HCT116 (cell line): ENCODE measurements around the gene RASGEF1C. TPM values are rescaled to one million over a fixed set of nuclear protein-coding genes. Genes with fewer than 3 reads are reported as not detected.

Source experiments
- ATAC-seq: fragments of 200-7000 bp; cut with Tn5 transposase; 2 replicates; pipeline ENCODE4 v1.9.1; 2020; ENCODE audit warnings: mild to moderate bottlenecking, moderate library complexity
- BruUV-seq: library from RNA; stranded (reverse); fragments of 400-500 nt; replicated peaks from 2 replicates; lab custom pipeline; 2021; lab: Mats Ljungman, UMichigan
- CTCF ChIA-PET: fragments of 300-600 bp; sonication (Branson Sonifier 250); formaldehyde crosslinking; loops from one replicate; lab custom pipeline; 2021; ENCODE audit warnings: antibody characterized with exemption; lab: Charles Lee
- POLR2A ChIA-PET: fragments of 300-600, 350-600 bp; sonication (Branson Sonifier 250); formaldehyde crosslinking; loops from one replicate; lab custom pipeline; 2021; ENCODE audit warnings: antibody characterized with exemption; lab: Charles Lee
- RAD21 ChIA-PET, 2 experiments: fragments of 300-600 bp; sonication (Branson Sonifier 250); formaldehyde crosslinking; loops; one replicate each; lab custom pipeline; 2023; ENCODE audit warnings: low total read pairs in 2 of 2; ENCODE audit not compliant: uncharacterized antibody in 2 of 2, unreplicated experiment in 2 of 2, low non-redundant PET in 1 of 2; lab: Charles Lee
- DNase-seq: peaks from one replicate; pipeline ENCODE4 v3.0.0-alpha.2; 2010; ENCODE audit warnings: low read depth, low spot score
- H2AFZ ChIP-seq: fragments of 200-600 bp; shearing (Covaris generic), sonication (generic); 2 replicates; pipeline ENCODE4 v1.6.1; 2017; ENCODE audit warnings: low read depth, mixed run types, mixed read lengths, antibody characterized with exemption, low read length; ENCODE audit not compliant: poor library complexity, severe bottlenecking
- H3K27ac ChIP-seq: 2 replicates; pipeline ENCODE4 v1.5.1; 2012; ENCODE audit warnings: low read depth, low read length
- H3K27me3 ChIP-seq: fragments of 200-600 bp; sonication (generic); 2 replicates; pipeline ENCODE4 v1.6.1; 2016; ENCODE audit warnings: mixed run types, low read length, mixed read lengths; ENCODE audit not compliant: insufficient read depth
- H3K36me3 ChIP-seq, 2 experiments: fragments of 200-500 bp in 1 of 2; fragments of 200-600 bp in 1 of 2; sonication (Bioruptor generic) in 1 of 2; sonication (generic) in 1 of 2; 2 replicates each; pipeline versions ENCODE4 v1.5.1 to v1.6.1; 2014 to 2016; ENCODE audit warnings: low read length in 2 of 2, inconsistent platforms in 1 of 2, mixed read lengths in 1 of 2, mixed run types in 1 of 2; ENCODE audit not compliant: insufficient read depth in 2 of 2, control insufficient read depth in 1 of 2
- H3K4me1 ChIP-seq, 2 experiments: fragments of 200-600 bp in 1 of 2; sonication (generic) in 1 of 2; 2 replicates each; pipeline versions ENCODE4 v1.5.1 to v1.6.1; 2012 to 2017; ENCODE audit warnings: low read length in 2 of 2, inconsistent platforms in 1 of 2, mild to moderate bottlenecking in 1 of 2, mixed read lengths in 1 of 2, mixed run types in 1 of 2, moderate library complexity in 1 of 2; ENCODE audit not compliant: insufficient read depth in 2 of 2, control insufficient read depth in 1 of 2
- H3K4me2 ChIP-seq: fragments of 200-600 bp; sonication (generic); 2 replicates; pipeline ENCODE4 v1.6.1; 2017; ENCODE audit warnings: mixed run types, low read length, mixed read lengths
- H3K4me3 ChIP-seq, 2 experiments: fragments of 200-600 bp in 1 of 2; sonication (generic) in 1 of 2; replicated peaks in 1 of 2; 2 replicates each; pipeline ENCODE4 v1.5.1; 2011 to 2016; ENCODE audit warnings: low read length in 2 of 2, control low read depth in 1 of 2, low read depth in 1 of 2, mild to moderate bottlenecking in 1 of 2, mixed read lengths in 1 of 2, mixed run types in 1 of 2
- H3K79me2 ChIP-seq: fragments of 200-600 bp; sonication (generic); 2 replicates; pipeline ENCODE4 v1.6.1; 2017; ENCODE audit warnings: mild to moderate bottlenecking, mixed run types, low read length, moderate library complexity, mixed read lengths; ENCODE audit not compliant: insufficient read depth
- H3K9ac ChIP-seq: fragments of 200-600 bp; sonication (generic); 2 replicates; pipeline ENCODE4 v1.6.1; 2016; ENCODE audit warnings: low read length, mixed read lengths
- H3K9me2 ChIP-seq: fragments of 200-600 bp; sonication (generic), shearing (Covaris generic); 2 replicates; pipeline ENCODE4 v1.6.1; 2017; ENCODE audit warnings: mixed run types, mild to moderate bottlenecking, moderate library complexity; ENCODE audit not compliant: insufficient read depth
- H3K9me3 ChIP-seq, 2 experiments: fragments of 200-500 bp in 1 of 2; fragments of 200-600 bp in 1 of 2; sonication (Bioruptor generic) in 1 of 2; sonication (generic) in 1 of 2; 2 replicates each; pipeline ENCODE4 v1.6.1; 2014 to 2017; ENCODE audit warnings: low read length in 2 of 2, mixed read lengths in 2 of 2, inconsistent platforms in 1 of 2, low read depth in 1 of 2, mild to moderate bottlenecking in 1 of 2, mixed run types in 1 of 2, moderate library complexity in 1 of 2; ENCODE audit not compliant: control insufficient read depth in 1 of 2, insufficient read depth in 1 of 2
- H4K20me1 ChIP-seq: fragments of 200-600 bp; sonication (generic), shearing (Covaris generic); 2 replicates; pipeline ENCODE4 v1.6.1; 2017; ENCODE audit warnings: mixed run types, mild to moderate bottlenecking, moderate library complexity; ENCODE audit not compliant: insufficient read depth
- ELF1 ChIP-seq: IDR thresholded peaks from 2 replicates; pipeline ENCODE4 v1.6.1; 2012; ENCODE audit warnings: low read depth, borderline replicate concordance
- EZH2 ChIP-seq: fragments of 200-600 bp; sonication (generic); IDR thresholded peaks from 2 replicates; pipeline ENCODE4 v1.6.1; 2017; ENCODE audit warnings: antibody characterized with exemption, mixed run types
- FOSL1 ChIP-seq: IDR thresholded peaks from 2 replicates; pipeline ENCODE4 v1.6.1; 2012; ENCODE audit warnings: low read depth
- POLR2A ChIP-seq: IDR thresholded peaks from 2 replicates; pipeline ENCODE4 v1.7.0; 2011; ENCODE audit warnings: borderline replicate concordance; ENCODE audit not compliant: insufficient read depth, insufficient read length; ENCODE audit errors: extremely low read depth
- ZFX ChIP-seq: fragments of 450-650 bp; IDR thresholded peaks from 2 replicates; pipeline ENCODE4 v1.6.1; 2017
- intact Hi-C: fragments of 100-400 bp; cut with micrococcal nuclease; formaldehyde crosslinking; loops from 2 replicates; pipeline ENCODE4 v1.10.0; 2022
- total RNA-seq: library from RNA; stranded (reverse); gene quantifications from one replicate; pipeline ENCODE4 v1.2.1, GENCODE V29; 2021; ENCODE audit not compliant: unreplicated experiment
- TF ChIP-seq, protein P1 (sequence below): IDR thresholded peaks from 2 replicates; pipeline ENCODE4 v1.6.1; 2012; ENCODE audit warnings: low read depth
- TF ChIP-seq, protein P2 (sequence below): IDR thresholded peaks from 2 replicates; pipeline ENCODE4 v1.6.1; 2011; ENCODE audit warnings: mild to moderate bottlenecking, low read length, moderate library complexity; ENCODE audit not compliant: insufficient replicate concordance; ENCODE audit errors: extremely low read depth

The RASGEF1C gene
- total RNA-seq, 1 experiment from 2014 or later, result 1.2 TPM

DNA sequence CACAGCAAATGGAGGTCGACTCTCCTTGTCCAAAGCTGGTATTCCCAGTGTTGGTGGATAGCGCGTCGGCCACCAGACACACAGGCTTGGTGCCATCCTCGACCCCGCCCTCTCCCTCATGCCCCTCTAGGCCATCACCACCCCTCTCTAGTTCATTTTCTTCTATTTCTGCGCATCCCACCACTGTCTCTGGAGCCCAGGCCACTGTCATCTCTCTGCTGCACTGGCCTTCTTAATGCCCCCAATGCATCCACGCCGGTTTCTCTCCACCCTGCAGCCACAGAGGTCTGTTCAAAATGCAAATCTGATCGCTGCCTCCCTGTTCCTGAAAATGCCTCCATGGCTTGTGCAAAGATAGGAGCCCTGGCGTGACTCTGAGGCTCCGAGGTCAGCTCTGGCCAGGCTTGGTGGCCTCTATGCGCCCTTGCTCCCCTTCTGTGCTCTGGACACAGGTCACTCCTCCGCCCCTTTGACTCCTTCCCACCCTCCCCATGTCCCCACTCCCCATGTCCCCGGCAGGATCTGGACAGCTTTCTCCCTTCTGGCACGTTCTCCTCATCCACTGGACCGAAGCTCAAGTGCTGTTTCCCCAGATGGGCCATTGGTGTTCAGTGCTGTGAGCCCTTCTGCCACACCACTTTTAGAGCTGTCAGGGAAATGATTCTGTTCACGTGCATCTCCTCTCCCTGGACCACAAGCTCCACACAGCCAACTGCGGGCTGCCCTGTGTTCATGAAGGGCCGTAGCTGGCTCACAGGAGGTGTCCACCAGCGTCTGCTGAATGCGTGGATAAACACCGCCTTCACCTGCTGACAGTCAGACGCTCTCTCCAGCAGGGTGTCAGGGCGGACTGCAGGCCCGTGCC is 77.9 kb downstream of the RASGEF1C start:
- TF ChIP-seq FOSL1 (no peak), EZH2 (no peak), POLR2A (no peak), ZFX (no peak), ELF1 (no peak)
- TF ChIP-seq, protein P1, sequence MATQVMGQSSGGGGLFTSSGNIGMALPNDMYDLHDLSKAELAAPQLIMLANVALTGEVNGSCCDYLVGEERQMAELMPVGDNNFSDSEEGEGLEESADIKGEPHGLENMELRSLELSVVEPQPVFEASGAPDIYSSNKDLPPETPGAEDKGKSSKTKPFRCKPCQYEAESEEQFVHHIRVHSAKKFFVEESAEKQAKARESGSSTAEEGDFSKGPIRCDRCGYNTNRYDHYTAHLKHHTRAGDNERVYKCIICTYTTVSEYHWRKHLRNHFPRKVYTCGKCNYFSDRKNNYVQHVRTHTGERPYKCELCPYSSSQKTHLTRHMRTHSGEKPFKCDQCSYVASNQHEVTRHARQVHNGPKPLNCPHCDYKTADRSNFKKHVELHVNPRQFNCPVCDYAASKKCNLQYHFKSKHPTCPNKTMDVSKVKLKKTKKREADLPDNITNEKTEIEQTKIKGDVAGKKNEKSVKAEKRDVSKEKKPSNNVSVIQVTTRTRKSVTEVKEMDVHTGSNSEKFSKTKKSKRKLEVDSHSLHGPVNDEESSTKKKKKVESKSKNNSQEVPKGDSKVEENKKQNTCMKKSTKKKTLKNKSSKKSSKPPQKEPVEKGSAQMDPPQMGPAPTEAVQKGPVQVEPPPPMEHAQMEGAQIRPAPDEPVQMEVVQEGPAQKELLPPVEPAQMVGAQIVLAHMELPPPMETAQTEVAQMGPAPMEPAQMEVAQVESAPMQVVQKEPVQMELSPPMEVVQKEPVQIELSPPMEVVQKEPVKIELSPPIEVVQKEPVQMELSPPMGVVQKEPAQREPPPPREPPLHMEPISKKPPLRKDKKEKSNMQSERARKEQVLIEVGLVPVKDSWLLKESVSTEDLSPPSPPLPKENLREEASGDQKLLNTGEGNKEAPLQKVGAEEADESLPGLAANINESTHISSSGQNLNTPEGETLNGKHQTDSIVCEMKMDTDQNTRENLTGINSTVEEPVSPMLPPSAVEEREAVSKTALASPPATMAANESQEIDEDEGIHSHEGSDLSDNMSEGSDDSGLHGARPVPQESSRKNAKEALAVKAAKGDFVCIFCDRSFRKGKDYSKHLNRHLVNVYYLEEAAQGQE, result no peak
- TF ChIP-seq, protein P2, sequence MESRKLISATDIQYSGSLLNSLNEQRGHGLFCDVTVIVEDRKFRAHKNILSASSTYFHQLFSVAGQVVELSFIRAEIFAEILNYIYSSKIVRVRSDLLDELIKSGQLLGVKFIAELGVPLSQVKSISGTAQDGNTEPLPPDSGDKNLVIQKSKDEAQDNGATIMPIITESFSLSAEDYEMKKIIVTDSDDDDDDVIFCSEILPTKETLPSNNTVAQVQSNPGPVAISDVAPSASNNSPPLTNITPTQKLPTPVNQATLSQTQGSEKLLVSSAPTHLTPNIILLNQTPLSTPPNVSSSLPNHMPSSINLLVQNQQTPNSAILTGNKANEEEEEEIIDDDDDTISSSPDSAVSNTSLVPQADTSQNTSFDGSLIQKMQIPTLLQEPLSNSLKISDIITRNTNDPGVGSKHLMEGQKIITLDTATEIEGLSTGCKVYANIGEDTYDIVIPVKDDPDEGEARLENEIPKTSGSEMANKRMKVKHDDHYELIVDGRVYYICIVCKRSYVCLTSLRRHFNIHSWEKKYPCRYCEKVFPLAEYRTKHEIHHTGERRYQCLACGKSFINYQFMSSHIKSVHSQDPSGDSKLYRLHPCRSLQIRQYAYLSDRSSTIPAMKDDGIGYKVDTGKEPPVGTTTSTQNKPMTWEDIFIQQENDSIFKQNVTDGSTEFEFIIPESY, result no peak
- TF ChIP-seq, all 23 proteins: peak for 0
- intact Hi-C loops, result no loop called here
- Histone ChIP-seq H4K20me1 (no peaks in the 10 kb centered on the region), H3K9ac (no peak overlapping the region), H3K4me3 (no peak overlapping the region), H3K4me1 (peaks cover 11 to 24% of the 10 kb centered on the region in 2 experiments), H3K27me3 (no peaks in the 10 kb centered on the region), H2AFZ (no peak overlapping the region), H3K79me2 (no peaks in the 10 kb centered on the region), H3K9me2 (no peaks in the 10 kb centered on the region), H3K36me3 (no peaks in the 10 kb centered on the region), H3K27ac (no peak overlapping the region), H3K4me2 (no peak overlapping the region), H3K9me3 (no peaks in the 10 kb centered on the region)
- no peak for ATAC-seq
- ChIA-PET RAD21 (no interaction called here), CTCF (no interaction called here), POLR2A (no interaction called here)
- BruUV-seq, result no TSS peak
- no peak for DNase-seq
